HCT116 (cell line): Measurements from ENCODE around the gene SLC39A10. TPM values are rescaled to one million over a fixed set of nuclear protein-coding genes. Genes with fewer than 3 reads are reported as not detected.

ENCODE experiments used
- ATAC-seq: fragments of 200-7000 bp; cut with Tn5 transposase; 2 replicates; pipeline ENCODE4 v1.9.1; 2020; ENCODE audit warnings: mild to moderate bottlenecking, moderate library complexity
- BruUV-seq: library from RNA; stranded (reverse); fragments of 400-500 nt; replicated peaks from 2 replicates; lab custom pipeline; 2021; lab: Mats Ljungman, UMichigan
- CTCF ChIA-PET: fragments of 300-600 bp; sonication (Branson Sonifier 250); formaldehyde crosslinking; loops from one replicate; lab custom pipeline; 2021; ENCODE audit warnings: antibody characterized with exemption; lab: Charles Lee
- POLR2A ChIA-PET: fragments of 300-600, 350-600 bp; sonication (Branson Sonifier 250); formaldehyde crosslinking; loops from one replicate; lab custom pipeline; 2021; ENCODE audit warnings: antibody characterized with exemption; lab: Charles Lee
- RAD21 ChIA-PET, 2 experiments: fragments of 300-600 bp; sonication (Branson Sonifier 250); formaldehyde crosslinking; loops; one replicate each; lab custom pipeline; 2023; ENCODE audit warnings: low total read pairs in 2 of 2; ENCODE audit not compliant: uncharacterized antibody in 2 of 2, unreplicated experiment in 2 of 2, low non-redundant PET in 1 of 2; lab: Charles Lee
- DNase-seq: peaks from one replicate; pipeline ENCODE4 v3.0.0-alpha.2; 2010; ENCODE audit warnings: low read depth, low spot score
- H2AFZ ChIP-seq: fragments of 200-600 bp; shearing (Covaris generic), sonication (generic); 2 replicates; pipeline ENCODE4 v1.6.1; 2017; ENCODE audit warnings: low read depth, mixed run types, mixed read lengths, antibody characterized with exemption, low read length; ENCODE audit not compliant: poor library complexity, severe bottlenecking
- H3K27ac ChIP-seq: 2 replicates; pipeline ENCODE4 v1.5.1; 2012; ENCODE audit warnings: low read depth, low read length
- H3K27me3 ChIP-seq: fragments of 200-600 bp; sonication (generic); 2 replicates; pipeline ENCODE4 v1.6.1; 2016; ENCODE audit warnings: mixed run types, low read length, mixed read lengths; ENCODE audit not compliant: insufficient read depth
- H3K36me3 ChIP-seq, 2 experiments: fragments of 200-500 bp in 1 of 2; fragments of 200-600 bp in 1 of 2; sonication (Bioruptor generic) in 1 of 2; sonication (generic) in 1 of 2; 2 replicates each; pipeline versions ENCODE4 v1.5.1 to v1.6.1; 2014 to 2016; ENCODE audit warnings: low read length in 2 of 2, inconsistent platforms in 1 of 2, mixed read lengths in 1 of 2, mixed run types in 1 of 2; ENCODE audit not compliant: insufficient read depth in 2 of 2, control insufficient read depth in 1 of 2
- H3K4me1 ChIP-seq, 2 experiments: fragments of 200-600 bp in 1 of 2; sonication (generic) in 1 of 2; 2 replicates each; pipeline versions ENCODE4 v1.5.1 to v1.6.1; 2012 to 2017; ENCODE audit warnings: low read length in 2 of 2, inconsistent platforms in 1 of 2, mild to moderate bottlenecking in 1 of 2, mixed read lengths in 1 of 2, mixed run types in 1 of 2, moderate library complexity in 1 of 2; ENCODE audit not compliant: insufficient read depth in 2 of 2, control insufficient read depth in 1 of 2
- H3K4me2 ChIP-seq: fragments of 200-600 bp; sonication (generic); 2 replicates; pipeline ENCODE4 v1.6.1; 2017; ENCODE audit warnings: mixed run types, low read length, mixed read lengths
- H3K4me3 ChIP-seq, 2 experiments: fragments of 200-600 bp in 1 of 2; sonication (generic) in 1 of 2; replicated peaks in 1 of 2; 2 replicates each; pipeline ENCODE4 v1.5.1; 2011 to 2016; ENCODE audit warnings: low read length in 2 of 2, control low read depth in 1 of 2, low read depth in 1 of 2, mild to moderate bottlenecking in 1 of 2, mixed read lengths in 1 of 2, mixed run types in 1 of 2
- H3K79me2 ChIP-seq: fragments of 200-600 bp; sonication (generic); 2 replicates; pipeline ENCODE4 v1.6.1; 2017; ENCODE audit warnings: mild to moderate bottlenecking, mixed run types, low read length, moderate library complexity, mixed read lengths; ENCODE audit not compliant: insufficient read depth
- H3K9ac ChIP-seq: fragments of 200-600 bp; sonication (generic); 2 replicates; pipeline ENCODE4 v1.6.1; 2016; ENCODE audit warnings: low read length, mixed read lengths
- H3K9me2 ChIP-seq: fragments of 200-600 bp; sonication (generic), shearing (Covaris generic); 2 replicates; pipeline ENCODE4 v1.6.1; 2017; ENCODE audit warnings: mixed run types, mild to moderate bottlenecking, moderate library complexity; ENCODE audit not compliant: insufficient read depth
- H3K9me3 ChIP-seq, 2 experiments: fragments of 200-500 bp in 1 of 2; fragments of 200-600 bp in 1 of 2; sonication (Bioruptor generic) in 1 of 2; sonication (generic) in 1 of 2; 2 replicates each; pipeline ENCODE4 v1.6.1; 2014 to 2017; ENCODE audit warnings: low read length in 2 of 2, mixed read lengths in 2 of 2, inconsistent platforms in 1 of 2, low read depth in 1 of 2, mild to moderate bottlenecking in 1 of 2, mixed run types in 1 of 2, moderate library complexity in 1 of 2; ENCODE audit not compliant: control insufficient read depth in 1 of 2, insufficient read depth in 1 of 2
- H4K20me1 ChIP-seq: fragments of 200-600 bp; sonication (generic), shearing (Covaris generic); 2 replicates; pipeline ENCODE4 v1.6.1; 2017; ENCODE audit warnings: mixed run types, mild to moderate bottlenecking, moderate library complexity; ENCODE audit not compliant: insufficient read depth
- CBX3 ChIP-seq: IDR thresholded peaks from 2 replicates; pipeline ENCODE4 v1.6.1; 2012; ENCODE audit warnings: low read depth
- EGR1 ChIP-seq: IDR thresholded peaks from 2 replicates; pipeline ENCODE4 v1.6.1; 2012; ENCODE audit warnings: low read depth
- ELF1 ChIP-seq: IDR thresholded peaks from 2 replicates; pipeline ENCODE4 v1.6.1; 2012; ENCODE audit warnings: low read depth, borderline replicate concordance
- EZH2phosphoT487 ChIP-seq: fragments of 200-600 bp; IDR thresholded peaks from 2 replicates; pipeline ENCODE4 v1.6.1; 2018; ENCODE audit warnings: antibody characterized with exemption, borderline replicate concordance
- FOSL1 ChIP-seq: IDR thresholded peaks from 2 replicates; pipeline ENCODE4 v1.6.1; 2012; ENCODE audit warnings: low read depth
- JUND ChIP-seq: IDR thresholded peaks from 2 replicates; pipeline ENCODE4 v1.6.1; 2012
- MAX ChIP-seq: IDR thresholded peaks from 2 replicates; pipeline ENCODE4 v1.6.1; 2012
- POLR2AphosphoS5 ChIP-seq: IDR thresholded peaks from 2 replicates; pipeline ENCODE4 v1.6.1; 2011; ENCODE audit warnings: mild to moderate bottlenecking, low read depth, low read length, moderate library complexity
- SIN3A ChIP-seq: IDR thresholded peaks from 2 replicates; pipeline ENCODE4 v1.6.1; 2012; ENCODE audit warnings: low read depth
- TCF7L2 ChIP-seq: IDR thresholded peaks from 2 replicates; pipeline ENCODE4 v1.7.0; 2011; ENCODE audit warnings: borderline replicate concordance, inconsistent platforms; ENCODE audit not compliant: insufficient read depth, insufficient read length; ENCODE audit errors: extremely low read depth
- ZFX ChIP-seq: fragments of 450-650 bp; IDR thresholded peaks from 2 replicates; pipeline ENCODE4 v1.6.1; 2017
- ZNF274 ChIP-seq: fragments of 200-500 bp; sonication (Bioruptor generic); IDR thresholded peaks from 2 replicates; pipeline ENCODE4 v1.6.1; 2014; ENCODE audit warnings: mild to moderate bottlenecking, low read depth, low read length, inconsistent platforms
- intact Hi-C: fragments of 100-400 bp; cut with micrococcal nuclease; formaldehyde crosslinking; loops from 2 replicates; pipeline ENCODE4 v1.10.0; 2022
- total RNA-seq: library from RNA; stranded (reverse); gene quantifications from one replicate; pipeline ENCODE4 v1.2.1, GENCODE V29; 2021; ENCODE audit not compliant: unreplicated experiment
- TF ChIP-seq, protein P1 (sequence below): IDR thresholded peaks from 2 replicates; pipeline ENCODE4 v1.6.1; 2012; ENCODE audit warnings: low read depth

Gene SLC39A10
- total RNA-seq, 1 experiment from 2014 or later: 59.0 TPM

DNA sequence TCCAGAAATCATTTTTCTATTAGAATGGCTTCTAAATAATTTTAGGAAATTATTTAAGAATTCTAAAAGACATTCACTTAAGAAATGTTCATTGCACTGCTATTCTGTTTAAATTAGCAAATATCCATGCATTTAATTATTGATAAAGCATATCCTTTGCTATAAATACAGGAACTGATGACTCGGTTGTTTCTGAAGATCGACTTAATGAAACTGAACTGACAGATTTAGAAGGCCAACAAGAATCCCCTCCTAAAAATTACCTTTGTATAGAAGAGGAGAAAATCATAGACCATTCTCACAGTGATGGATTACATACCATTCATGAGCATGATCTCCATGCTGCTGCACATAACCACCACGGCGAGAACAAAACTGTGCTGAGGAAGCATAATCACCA lies 59.4 kb downstream of the SLC39A10 start:
- Histone ChIP-seq H3K27me3 (no peaks in the 10 kb centered on the region), H3K4me3 (no peak overlapping the region), H2AFZ (no peak overlapping the region), H4K20me1 (no peaks in the 10 kb centered on the region), H3K4me1 (peaks cover 0 to 13% of the 10 kb centered on the region in 2 experiments; a peak in 2 of 4 replicates), H3K79me2 (peaks cover under 1% of the 10 kb centered on the region), H3K4me2 (no peak overlapping the region), H3K36me3 (peaks cover 3 to 11% of the 10 kb centered on the region in 2 experiments; a peak in 1 of 4 replicates), H3K9ac (no peak overlapping the region), H3K9me2 (no peaks in the 10 kb centered on the region), H3K27ac (no peak overlapping the region), H3K9me3 (no peaks in the 10 kb centered on the region)
- CTCF ChIA-PET: interaction anchor here (1.1 kb wide), 1 partner anchor 350 kb away, joined by 3 read pairs; no protein-coding TSS in a partner anchor
- BruUV-seq: no TSS peak
- RAD21 ChIA-PET: no interaction called here
- intact Hi-C loops: no loop called here
- DNase-seq (no peak), ATAC-seq (no peak)
- POLR2A ChIA-PET: no interaction called here
- TF ChIP-seq ZFX (no peak), CBX3 (no peak), SIN3A (no peak), POLR2AphosphoS5 (no peak)

- DNase-seq: peak; percentile 2
- CTCF ChIA-PET: no interaction called here
- H3K36me3 ChIP-seq: peaks cover 3 to 11% of the 10 kb centered on the region in 2 experiments; a peak in 1 of 4 replicates
- TF ChIP-seq EGR1: no peak
- no peak for TF ChIP-seq TCF7L2
- no peak for TF ChIP-seq ELF1
- no peak for TF ChIP-seq EZH2phosphoT487
- TF ChIP-seq ZNF274: no peak
- TF ChIP-seq POLR2AphosphoS5: no peak
- TF ChIP-seq, protein P1, sequence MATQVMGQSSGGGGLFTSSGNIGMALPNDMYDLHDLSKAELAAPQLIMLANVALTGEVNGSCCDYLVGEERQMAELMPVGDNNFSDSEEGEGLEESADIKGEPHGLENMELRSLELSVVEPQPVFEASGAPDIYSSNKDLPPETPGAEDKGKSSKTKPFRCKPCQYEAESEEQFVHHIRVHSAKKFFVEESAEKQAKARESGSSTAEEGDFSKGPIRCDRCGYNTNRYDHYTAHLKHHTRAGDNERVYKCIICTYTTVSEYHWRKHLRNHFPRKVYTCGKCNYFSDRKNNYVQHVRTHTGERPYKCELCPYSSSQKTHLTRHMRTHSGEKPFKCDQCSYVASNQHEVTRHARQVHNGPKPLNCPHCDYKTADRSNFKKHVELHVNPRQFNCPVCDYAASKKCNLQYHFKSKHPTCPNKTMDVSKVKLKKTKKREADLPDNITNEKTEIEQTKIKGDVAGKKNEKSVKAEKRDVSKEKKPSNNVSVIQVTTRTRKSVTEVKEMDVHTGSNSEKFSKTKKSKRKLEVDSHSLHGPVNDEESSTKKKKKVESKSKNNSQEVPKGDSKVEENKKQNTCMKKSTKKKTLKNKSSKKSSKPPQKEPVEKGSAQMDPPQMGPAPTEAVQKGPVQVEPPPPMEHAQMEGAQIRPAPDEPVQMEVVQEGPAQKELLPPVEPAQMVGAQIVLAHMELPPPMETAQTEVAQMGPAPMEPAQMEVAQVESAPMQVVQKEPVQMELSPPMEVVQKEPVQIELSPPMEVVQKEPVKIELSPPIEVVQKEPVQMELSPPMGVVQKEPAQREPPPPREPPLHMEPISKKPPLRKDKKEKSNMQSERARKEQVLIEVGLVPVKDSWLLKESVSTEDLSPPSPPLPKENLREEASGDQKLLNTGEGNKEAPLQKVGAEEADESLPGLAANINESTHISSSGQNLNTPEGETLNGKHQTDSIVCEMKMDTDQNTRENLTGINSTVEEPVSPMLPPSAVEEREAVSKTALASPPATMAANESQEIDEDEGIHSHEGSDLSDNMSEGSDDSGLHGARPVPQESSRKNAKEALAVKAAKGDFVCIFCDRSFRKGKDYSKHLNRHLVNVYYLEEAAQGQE: no peak
- TF ChIP-seq CBX3: 0 out of 2 replicates have a peak, but pooled peaks have one; percentile 34
- TF ChIP-seq JUND: peak; percentile 59
- peak; percentile 59 for TF ChIP-seq FOSL1
- TF ChIP-seq MAX: no peak
- peak overlapping the region; percentile 30 for H3K4me2 ChIP-seq
- intact Hi-C loops: no loop called here
- POLR2A ChIA-PET: no interaction called here
- H3K27ac ChIP-seq: no peak overlapping the region
- no peak overlapping the region for H3K9ac ChIP-seq
- no peaks in the 10 kb centered on the region for H3K9me3 ChIP-seq
- H3K9me2 ChIP-seq: no peaks in the 10 kb centered on the region
- peak; percentile 53; the same call in 1 of the 2 replicates for ATAC-seq
- RAD21 ChIA-PET: no interaction called here
- BruUV-seq: no TSS peak
- H2AFZ ChIP-seq: no peak overlapping the region
- no peaks in the 10 kb centered on the region for H3K27me3 ChIP-seq
- H4K20me1 ChIP-seq: no peaks in the 10 kb centered on the region
- H3K4me3 ChIP-seq: no peak overlapping the region
- H3K79me2 ChIP-seq: peaks cover 6% of the 10 kb centered on the region
- H3K4me1 ChIP-seq: peaks cover 0 to 13% of the 10 kb centered on the region in 2 experiments; a peak in 2 of 4 replicates
Observed at GRCh38 chr2:195721042-195721441, 64.0 kb downstream of the SLC39A10 start.
